HG03439 (cell line): Measurements from ENCODE around the gene CRACR2A.

Experiments used
- ATAC-seq: cut with Tn5 transposase; IDR thresholded peaks from one replicate; pipeline ENCODE4 v1.9.1; 2021; ENCODE audit warnings: mild to moderate bottlenecking, moderate library complexity; ENCODE audit not compliant: unreplicated experiment

CRACR2A gene

DNA sequence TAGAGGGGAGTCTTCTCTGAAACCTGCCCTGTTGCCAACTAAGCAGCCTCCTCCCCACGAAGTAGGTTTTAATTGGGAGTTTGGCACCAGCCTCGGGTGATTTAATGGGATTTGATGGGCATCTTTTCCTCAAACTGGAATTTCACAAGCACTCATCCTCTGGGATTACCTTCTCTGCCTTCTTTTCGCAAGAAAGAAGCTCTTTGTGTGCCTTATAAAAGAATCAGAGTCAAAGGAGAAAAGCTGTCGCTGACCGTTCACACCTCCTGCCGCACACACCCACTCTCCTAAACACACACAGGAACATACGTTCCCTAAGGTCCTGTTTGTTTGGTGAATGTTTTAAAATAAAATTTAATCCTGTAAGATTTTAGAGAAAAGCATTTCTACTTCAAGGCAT, 177.9 kb downstream of the CRACR2A start:
- no peak for ATAC-seq

DNA sequence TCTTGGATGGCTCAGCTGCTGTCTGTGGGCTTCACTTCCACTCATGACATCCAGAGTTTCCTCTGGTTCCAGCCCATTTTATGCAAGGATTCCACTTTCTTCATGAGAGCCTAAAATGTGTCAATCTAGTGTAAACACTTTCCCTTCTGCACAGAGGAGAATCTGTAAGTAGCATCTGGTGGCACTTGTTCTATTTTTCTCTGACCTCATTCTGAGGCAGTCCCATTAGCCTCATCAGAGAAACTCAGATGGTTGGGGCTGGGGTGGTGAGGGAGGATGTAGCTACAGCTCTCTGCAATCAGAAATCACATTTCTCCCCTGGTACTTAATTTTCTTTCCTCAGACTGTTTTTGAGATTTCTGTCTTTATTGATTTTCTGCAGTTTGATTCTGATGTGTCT, 180.3 kb downstream of the CRACR2A start:
- no peak for ATAC-seq

DNA sequence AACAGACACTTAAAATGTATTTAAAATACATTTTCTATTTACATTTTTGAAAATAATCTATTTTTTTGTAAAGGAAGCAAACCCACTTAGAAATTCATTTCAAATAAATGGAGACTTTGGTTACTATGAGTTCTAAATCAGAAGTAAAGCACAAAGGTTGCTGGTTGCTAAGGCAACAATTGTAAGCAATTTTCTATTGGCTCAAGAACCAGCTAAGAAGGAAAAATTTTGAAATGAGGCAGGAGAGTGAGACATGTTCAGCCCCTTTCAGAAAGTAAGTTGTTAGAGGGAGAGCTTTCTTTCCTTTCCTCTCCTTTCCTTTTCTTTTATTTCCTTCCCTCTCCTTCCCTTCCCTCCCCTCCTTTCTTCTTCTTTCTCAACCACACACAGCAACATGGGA, 181.2 kb downstream of the CRACR2A start:
- ATAC-seq: no peak

DNA sequence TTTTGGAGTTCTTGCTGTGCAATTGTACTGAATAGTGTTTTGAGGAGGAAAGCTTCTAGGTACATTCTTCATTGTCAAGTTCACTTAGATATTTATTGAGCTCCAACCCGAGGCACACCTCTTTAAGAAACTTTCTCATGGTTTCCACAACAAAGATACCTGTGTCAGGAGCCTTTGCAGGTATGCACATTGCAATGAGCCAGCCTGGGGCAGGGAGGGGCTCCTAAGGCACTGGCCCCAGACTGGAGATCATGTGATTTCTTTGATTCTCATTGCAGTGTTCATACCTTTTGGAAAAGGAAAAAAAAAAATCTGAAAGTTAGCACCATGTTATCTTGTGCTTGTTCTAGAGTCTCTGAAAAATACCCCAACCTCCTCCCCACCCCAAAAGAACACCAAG, 181.6 kb downstream of the CRACR2A start:
- ATAC-seq: no peak

DNA sequence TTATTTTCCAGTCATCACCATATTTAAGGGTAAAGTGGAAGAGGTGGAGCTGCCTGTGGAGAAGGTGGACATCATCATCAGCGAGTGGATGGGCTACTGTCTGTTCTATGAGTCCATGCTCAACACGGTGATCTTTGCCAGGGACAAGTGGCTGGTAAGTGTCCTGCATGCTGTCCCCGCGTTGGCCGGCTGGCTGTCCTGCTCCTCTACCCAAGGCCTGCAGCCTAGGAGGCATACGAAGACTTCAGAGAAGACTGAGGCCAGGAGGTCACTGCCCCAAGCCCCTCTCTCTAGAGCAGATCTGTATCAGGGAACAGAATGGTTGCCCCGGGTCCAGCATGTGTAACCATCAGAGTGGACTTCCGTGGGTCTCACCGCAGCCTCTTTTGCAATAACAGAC, 184.2 kb downstream of the CRACR2A start:
- ATAC-seq: no peak

DNA sequence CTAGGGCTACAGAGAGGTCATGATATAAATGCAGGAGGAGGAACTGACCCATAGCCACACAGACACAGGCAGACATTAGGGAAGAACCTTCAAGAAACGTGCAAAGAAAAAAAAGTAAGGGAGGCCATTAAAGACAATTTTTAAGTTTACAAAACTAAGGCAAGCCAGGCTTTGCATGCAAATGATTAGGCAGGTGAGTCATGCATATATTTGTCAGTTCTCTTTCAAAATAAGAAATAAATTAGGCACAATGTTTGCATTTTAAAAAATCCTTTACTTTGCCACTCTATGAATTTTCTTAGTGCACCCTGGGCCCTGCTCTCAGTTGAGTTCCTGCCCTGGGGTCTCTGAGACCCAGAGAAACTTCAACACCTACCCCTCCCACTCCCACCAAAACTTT, 186.9 kb downstream of the CRACR2A start:
- no peak for ATAC-seq
